CD14-positive monocyte (primary cell): ENCODE measurements around the gene GTF3C1. TPM values are rescaled to one million over a fixed set of nuclear protein-coding genes. Genes with fewer than 3 reads are reported as not detected.

Source experiments
- DNase-seq, 3 donors: peaks; one replicate each; pipeline ENCODE4 v3.0.0-alpha.2; 2011 to 2022
- H2AFZ ChIP-seq: 2 replicates; pipeline ENCODE4 v1.6.0; 2012; ENCODE audit warnings: mild to moderate bottlenecking, low read depth, low read length, inconsistent platforms; ENCODE audit not compliant: insufficient read depth, poor library complexity, severe bottlenecking
- H3K27ac ChIP-seq, 2 donors: 1 replicate in 1 of 2; 2 replicates in 1 of 2; pipeline ENCODE4 v1.5.1; 2012 to 2013; ENCODE audit warnings: low read length in 2 of 2, control low read depth in 1 of 2, inconsistent platforms in 1 of 2, low read depth in 1 of 2, mild to moderate bottlenecking in 1 of 2
- H3K27me3 ChIP-seq, 2 donors: one replicate each; pipeline versions ENCODE4 v1.6.0 to v1.6.1; 2011 to 2013; ENCODE audit warnings: low read length in 2 of 2; ENCODE audit not compliant: control insufficient read depth in 2 of 2, insufficient read depth in 2 of 2
- H3K36me3 ChIP-seq, 2 donors: replicated peaks in 1 of 2; 1 replicate in 1 of 2; 2 replicates in 1 of 2; pipeline versions ENCODE4 v1.5.1 to v1.6.1; 2012 to 2013; ENCODE audit warnings: low read length in 2 of 2, control low read depth in 1 of 2, inconsistent platforms in 1 of 2, mild to moderate bottlenecking in 1 of 2; ENCODE audit not compliant: insufficient read depth in 2 of 2, control insufficient read depth in 1 of 2
- H3K4me1 ChIP-seq, 2 donors: 1 replicate in 1 of 2; 2 replicates in 1 of 2; pipeline versions ENCODE4 v1.5.1 to v1.6.1; 2012 to 2013; ENCODE audit warnings: low read length in 2 of 2, control low read depth in 1 of 2, inconsistent platforms in 1 of 2, mild to moderate bottlenecking in 1 of 2, moderate library complexity in 1 of 2; ENCODE audit not compliant: insufficient read depth in 2 of 2, control insufficient read depth in 1 of 2
- H3K4me2 ChIP-seq: replicated peaks from 2 replicates; pipeline ENCODE3; 2012; ENCODE audit warnings: low read length, moderate library complexity, mild to moderate bottlenecking; ENCODE audit not compliant: poor library complexity, severe bottlenecking; ENCODE audit errors: extremely low read depth
- H3K4me3 ChIP-seq, 3 experiments: fragments of 200-600 bp in 1 of 3; sonication (generic) in 1 of 3; replicated peaks in 1 of 3; 1 replicate in 2 of 3; 2 replicates in 1 of 3; pipeline ENCODE4 v1.5.1; 2011 to 2013; ENCODE audit warnings: low read length in 3 of 3, mild to moderate bottlenecking in 3 of 3, control low read depth in 2 of 3, low read depth in 2 of 3, inconsistent platforms in 1 of 3, moderate library complexity in 1 of 3
- H3K79me2 ChIP-seq: 2 replicates; pipeline ENCODE4 v1.6.0; 2012; ENCODE audit warnings: mild to moderate bottlenecking, control low read depth, inconsistent platforms, low read length, moderate library complexity; ENCODE audit not compliant: insufficient read depth
- H3K9ac ChIP-seq: 2 replicates; pipeline ENCODE4 v1.6.0; 2017; ENCODE audit warnings: low read length, mild to moderate bottlenecking; ENCODE audit not compliant: insufficient read depth, poor library complexity, severe bottlenecking
- H3K9me3 ChIP-seq, 2 donors: replicated peaks in 1 of 2; 1 replicate in 1 of 2; 2 replicates in 1 of 2; pipeline versions ENCODE4 v1.5.1 to v1.6.1; 2012 to 2013; ENCODE audit warnings: low read length in 2 of 2, control low read depth in 1 of 2; ENCODE audit not compliant: control insufficient read depth in 1 of 2, insufficient read depth in 1 of 2
- H4K20me1 ChIP-seq: 2 replicates; pipeline ENCODE4 v1.6.0; 2012; ENCODE audit warnings: mild to moderate bottlenecking, low read length, control low read depth, moderate library complexity; ENCODE audit not compliant: insufficient read depth
- H3K27ac Mint-ChIP-seq, 7 donors: one replicate each; pipeline ENCODE4 v1.8.0; 2020; ENCODE audit warnings: mild to moderate bottlenecking in 7 of 7, mixed read lengths in 7 of 7, moderate library complexity in 6 of 7, inconsistent platforms in 2 of 7
- H3K27me3 Mint-ChIP-seq, 3 donors: one replicate each; pipeline ENCODE4 v1.8.0; 2021 to 2022; ENCODE audit warnings: low read depth in 3 of 3, mild to moderate bottlenecking in 3 of 3, mixed read lengths in 3 of 3, moderate library complexity in 3 of 3, inconsistent platforms in 1 of 3
- H3K36me3 Mint-ChIP-seq, 2 donors: one replicate each; pipeline ENCODE4 v1.8.0; 2020; ENCODE audit warnings: mixed read lengths in 2 of 2, inconsistent platforms in 1 of 2, mild to moderate bottlenecking in 1 of 2
- H3K4me1 Mint-ChIP-seq: one replicate; pipeline ENCODE4 v1.8.0; 2020; ENCODE audit warnings: mild to moderate bottlenecking, mixed read lengths
- H3K4me3 Mint-ChIP-seq, 2 donors: one replicate each; pipeline ENCODE4 v1.8.0; 2020; ENCODE audit warnings: mild to moderate bottlenecking in 2 of 2, mixed read lengths in 2 of 2, moderate library complexity in 1 of 2
- H3K9me3 Mint-ChIP-seq, 7 donors: one replicate each; pipeline ENCODE4 v1.8.0; 2020 to 2022; ENCODE audit warnings: mixed read lengths in 7 of 7, mild to moderate bottlenecking in 6 of 7, moderate library complexity in 6 of 7, inconsistent platforms in 2 of 7
- WGBS: methylation state at CpG from one replicate; pipeline ENCODE4 v1.1.5; 2013; ENCODE audit warnings: missing lambda C conversion rate; ENCODE audit not compliant: insufficient coverage; 5-methylcytosine and 5-hydroxymethylcytosine counted together
- intact Hi-C, 2 donors: fragments of 100-400 bp; cut with micrococcal nuclease; formaldehyde crosslinking; loops; one replicate each; pipeline versions ENCODE4 v1.15.0 to v1.15.1; 2023
- polyA plus RNA-seq, 3 donors: library from polyadenylated mRNA; depleted of rRNA in 1 of 3; unstranded in 2 of 3; stranded (reverse) in 1 of 3; fragments of 300-500 nt in 2 of 3; fragments of >200 nt in 1 of 3; fragmentation: Illumina TruSeq in 2 of 3; gene quantifications; 1 replicate in 2 of 3; 2 replicates in 1 of 3; pipeline ENCODE4 v1.2.3, GENCODE V29; 2012 to 2021
- TF ChIP-seq, protein P1 (sequence below): fragments of 200-600 bp; IDR thresholded peaks from one replicate; pipeline ENCODE4 v1.8.0; 2022; ENCODE audit warnings: antibody characterized with exemption, mild to moderate bottlenecking

Gene GTF3C1
- polyA plus RNA-seq, 3 donors: 7.0 to 22.0 (median 12.8) TPM

DNA sequence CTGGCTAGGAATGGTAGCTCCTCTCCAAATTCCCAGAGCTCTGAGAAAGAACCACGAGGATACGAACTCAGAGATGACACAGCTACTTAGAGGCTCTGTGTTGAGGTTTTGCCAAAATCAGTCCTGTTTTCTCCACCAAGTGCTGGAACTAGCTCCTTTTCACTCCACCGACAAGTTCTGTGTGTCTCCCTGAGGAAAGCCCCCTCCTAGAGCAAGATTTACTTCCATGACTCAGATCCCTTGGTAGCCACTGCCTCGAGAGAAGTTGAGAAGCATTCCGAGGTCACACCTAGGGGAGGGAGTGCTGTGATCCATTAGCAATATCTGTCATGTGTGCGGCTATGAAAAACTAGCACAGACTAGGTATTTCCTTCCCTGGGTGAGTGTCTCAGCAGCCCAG, 117.2 kb downstream of the GTF3C1 start:
- Mint-ChIP-seq H3K36me3 (peaks cover 2 to 5% of the 10 kb centered on the region in 2 donors), H3K4me3 (peak overlapping the region in 1 of 2 donors; percentile 62), H3K9me3 (peaks cover 0 to 4% (median 0%) of the 10 kb centered on the region in 7 donors), H3K27ac (peak overlapping the region in 1 of 7 donors; percentile 37), H3K27me3 (peaks cover 27 to 36% (median 33%) of the 10 kb centered on the region in 3 donors), H3K4me1 (peaks cover 23% of the 10 kb centered on the region)
- H3K27ac ChIP-seq: no peak overlapping the region
- H3K4me3 ChIP-seq: no peak overlapping the region
- no peaks in the 10 kb centered on the region for H3K79me2 ChIP-seq
- H3K9me3 ChIP-seq: no peaks in the 10 kb centered on the region
- 11% methylated on average over 3 of the region's 6 CpGs for WGBS
- peak in 1 of 3 donors; percentile 35 for DNase-seq
- intact Hi-C loops: no loop called here
- no peak overlapping the region for H3K4me2 ChIP-seq
- no peaks in the 10 kb centered on the region for H4K20me1 ChIP-seq
- TF ChIP-seq, protein P1, sequence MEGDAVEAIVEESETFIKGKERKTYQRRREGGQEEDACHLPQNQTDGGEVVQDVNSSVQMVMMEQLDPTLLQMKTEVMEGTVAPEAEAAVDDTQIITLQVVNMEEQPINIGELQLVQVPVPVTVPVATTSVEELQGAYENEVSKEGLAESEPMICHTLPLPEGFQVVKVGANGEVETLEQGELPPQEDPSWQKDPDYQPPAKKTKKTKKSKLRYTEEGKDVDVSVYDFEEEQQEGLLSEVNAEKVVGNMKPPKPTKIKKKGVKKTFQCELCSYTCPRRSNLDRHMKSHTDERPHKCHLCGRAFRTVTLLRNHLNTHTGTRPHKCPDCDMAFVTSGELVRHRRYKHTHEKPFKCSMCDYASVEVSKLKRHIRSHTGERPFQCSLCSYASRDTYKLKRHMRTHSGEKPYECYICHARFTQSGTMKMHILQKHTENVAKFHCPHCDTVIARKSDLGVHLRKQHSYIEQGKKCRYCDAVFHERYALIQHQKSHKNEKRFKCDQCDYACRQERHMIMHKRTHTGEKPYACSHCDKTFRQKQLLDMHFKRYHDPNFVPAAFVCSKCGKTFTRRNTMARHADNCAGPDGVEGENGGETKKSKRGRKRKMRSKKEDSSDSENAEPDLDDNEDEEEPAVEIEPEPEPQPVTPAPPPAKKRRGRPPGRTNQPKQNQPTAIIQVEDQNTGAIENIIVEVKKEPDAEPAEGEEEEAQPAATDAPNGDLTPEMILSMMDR: no peak
- H3K4me1 ChIP-seq: peaks cover 7 to 14% of the 10 kb centered on the region in 2 donors
- no peak overlapping the region for H2AFZ ChIP-seq
- peaks cover 0 to 7% of the 10 kb centered on the region in 2 donors for H3K27me3 ChIP-seq
- H3K9ac ChIP-seq: no peak overlapping the region
- H3K36me3 ChIP-seq: no peaks in the 10 kb centered on the region

GRCh38 chr16:27431773-27432532, 117.8 kb downstream of the GTF3C1 start:
- intact Hi-C loops: no loop called here
- Histone ChIP-seq H3K36me3 (no peaks in the 10 kb centered on the region), H4K20me1 (no peaks in the 10 kb centered on the region), H3K4me2 (no peak overlapping the region), H3K4me1 (peaks cover 12 to 20% of the 10 kb centered on the region in 2 donors), H3K27me3 (peaks cover 0 to 7% of the 10 kb centered on the region in 2 donors), H3K27ac (no peak overlapping the region), H3K79me2 (no peaks in the 10 kb centered on the region), H3K9ac (no peak overlapping the region), H3K4me3 (no peak overlapping the region), H2AFZ (no peak overlapping the region), H3K9me3 (no peaks in the 10 kb centered on the region)
- Mint-ChIP-seq H3K36me3 (peaks cover 2 to 5% of the 10 kb centered on the region in 2 donors), H3K27ac (no peak overlapping the region), H3K4me1 (peaks cover 29% of the 10 kb centered on the region), H3K27me3 (peaks cover 26 to 36% (median 33%) of the 10 kb centered on the region in 3 donors), H3K4me3 (peak overlapping the region in 1 of 2 donors; percentile 72), H3K9me3 (peaks cover 0 to 4% (median 0%) of the 10 kb centered on the region in 7 donors)
- DNase-seq: no peak
- WGBS: 89% methylated on average over 7 of the region's 15 CpGs
- TF ChIP-seq, protein P1: no peak
